Urinary bladder (tissue), 4 donors: ENCODE data around the gene FBXO36. TPM values are rescaled to one million over a fixed set of nuclear protein-coding genes. Genes with fewer than 3 reads are reported as not detected.
A peak's percentile ranks its signal among the peaks of the same experiment; 100 is the strongest.

Source experiments
- DNase-seq: peaks from one replicate; pipeline ENCODE4 v3.0.0-alpha.2; 2015; ENCODE audit errors: extremely low spot score
- H3K27ac ChIP-seq: one replicate; pipeline ENCODE4 v1.5.1; 2013; ENCODE audit warnings: low read depth, mild to moderate bottlenecking, moderate library complexity
- H3K36me3 ChIP-seq: one replicate; pipeline ENCODE4 v1.6.1; 2013; ENCODE audit warnings: mild to moderate bottlenecking, moderate library complexity; ENCODE audit not compliant: insufficient read depth
- H3K4me1 ChIP-seq: one replicate; pipeline ENCODE4 v1.6.1; 2013; ENCODE audit warnings: mild to moderate bottlenecking, moderate library complexity; ENCODE audit not compliant: insufficient read depth
- H3K4me3 ChIP-seq: one replicate; pipeline ENCODE4 v1.5.1; 2013; ENCODE audit warnings: low read depth, low read length
- WGBS: extraction: QIAGEN DNeasy Blood & Tissue Kit; methylation state at CpG from one replicate; pipeline ENCODE4 v1.1.7; 2013; 5-methylcytosine and 5-hydroxymethylcytosine counted together
- polyA plus RNA-seq: library from polyadenylated mRNA; stranded (reverse); fragments of 200-250 nt; gene quantifications from one replicate; pipeline ENCODE4 v1.2.3, GENCODE V29; 2013
- total RNA-seq: library from RNA; depleted of rRNA; stranded (reverse); fragments of >200 nt; gene quantifications from one replicate; pipeline ENCODE4 v1.2.3, GENCODE V29; 2014
- donor health status: healthy with polysubstance abuse.
- donor health status: healthy.

The FBXO36 gene
- total RNA-seq (3.2 TPM), polyA plus RNA-seq (2.3 TPM)

- DNase-seq: no peak
- under 1% methylated on average over 61 of the region's 61 CpGs for WGBS
- Histone ChIP-seq H3K4me3 (peak within 1 kb of the TSS; percentile 93), H3K4me1 (no peaks in the 10 kb centered on the region), H3K27ac (peak within 1 kb of the TSS; percentile 96), H3K36me3 (no peaks in the 10 kb centered on the region)
Measured at GRCh38 chr2:229922449-229923386, at the start of gene FBXO36. Gene FBXO36, plus strand, starts transcription at chr2:229922503. Its CDS starts 11 bp downstream, at chr2:229922514.

- no peak for DNase-seq
- Histone ChIP-seq H3K4me3 (no peak overlapping the region), H3K27ac (no peak overlapping the region), H3K36me3 (peaks cover 2% of the 10 kb centered on the region), H3K4me1 (no peaks in the 10 kb centered on the region)
- 78% methylated on average over 1 of the region's 1 CpG for WGBS
Measured at GRCh38 chr2:229873123-229873581, 49.2 kb upstream of the FBXO36 start.

GRCh38 chr2:229874647-229875046 is 47.7 kb upstream of the FBXO36 start:
- no peak for DNase-seq
- 78% methylated on average over 4 of the region's 4 CpGs for WGBS
- no peak overlapping the region for H3K4me3 ChIP-seq

GRCh38 chr2:229875549-229875948 is 46.8 kb upstream of the FBXO36 start:
- H3K27ac ChIP-seq: no peak overlapping the region
- H3K4me3 ChIP-seq: no peak overlapping the region
- peaks cover 6% of the 10 kb centered on the region for H3K36me3 ChIP-seq
- H3K4me1 ChIP-seq: no peaks in the 10 kb centered on the region
- WGBS: 87% methylated on average over 2 of the region's 2 CpGs
- DNase-seq: no peak

More at GRCh38 chr2:229874647-229875046, 47.7 kb upstream of the FBXO36 start:
- peaks cover 6% of the 10 kb centered on the region for H3K36me3 ChIP-seq
- H3K4me1 ChIP-seq: no peaks in the 10 kb centered on the region
- H3K27ac ChIP-seq: no peak overlapping the region

- 93% methylated on average over 6 of the region's 6 CpGs for WGBS
- Histone ChIP-seq H3K27ac (no peak overlapping the region), H3K36me3 (peaks cover 6% of the 10 kb centered on the region), H3K4me1 (no peaks in the 10 kb centered on the region), H3K4me3 (no peak overlapping the region)
- DNase-seq: no peak
Measured at GRCh38 chr2:229879191-229879950, 42.9 kb upstream of the FBXO36 start.

- Histone ChIP-seq H3K4me3 (no peak overlapping the region), H3K4me1 (no peaks in the 10 kb centered on the region), H3K27ac (no peak overlapping the region), H3K36me3 (peaks cover 6% of the 10 kb centered on the region)
- 84% methylated on average over 5 of the region's 5 CpGs for WGBS
- no peak for DNase-seq
Measured at GRCh38 chr2:229880892-229881586, 41.3 kb upstream of the FBXO36 start.

- H3K4me1 ChIP-seq: no peaks in the 10 kb centered on the region
- 85% methylated on average over 2 of the region's 2 CpGs for WGBS
- H3K27ac ChIP-seq: no peak overlapping the region
- no peak for DNase-seq
- no peak overlapping the region for H3K4me3 ChIP-seq
- peaks cover 6% of the 10 kb centered on the region for H3K36me3 ChIP-seq
Measured at GRCh38 chr2:229882583-229882982, 39.7 kb upstream of the FBXO36 start.

- 87% methylated on average over 5 of the region's 5 CpGs for WGBS
- no peaks in the 10 kb centered on the region for H3K4me1 ChIP-seq
Measured at GRCh38 chr2:229884775-229885699, 37.3 kb upstream of the FBXO36 start.

GRCh38 chr2:229887441-229887840 is 34.9 kb upstream of the FBXO36 start:
- no peak for DNase-seq
- no peaks in the 10 kb centered on the region for H3K36me3 ChIP-seq
- 71% methylated on average over 1 of the region's 1 CpG for WGBS
- no peak overlapping the region for H3K4me3 ChIP-seq
- no peak overlapping the region for H3K27ac ChIP-seq
- no peaks in the 10 kb centered on the region for H3K4me1 ChIP-seq

More at GRCh38 chr2:229884775-229885699, 37.3 kb upstream of the FBXO36 start:
- Histone ChIP-seq H3K27ac (no peak overlapping the region), H3K36me3 (no peaks in the 10 kb centered on the region), H3K4me3 (no peak overlapping the region)
- DNase-seq: no peak

GRCh38 chr2:229888031-229888430 is 34.3 kb upstream of the FBXO36 start:
- Histone ChIP-seq H3K4me3 (no peak overlapping the region), H3K36me3 (no peaks in the 10 kb centered on the region), H3K27ac (no peak overlapping the region), H3K4me1 (no peaks in the 10 kb centered on the region)
- DNase-seq: no peak
- 97% methylated on average over 1 of the region's 1 CpG for WGBS

- Histone ChIP-seq H3K36me3 (no peaks in the 10 kb centered on the region), H3K4me3 (no peak overlapping the region), H3K27ac (no peak overlapping the region), H3K4me1 (no peaks in the 10 kb centered on the region)
- DNase-seq: no peak
- over 99% methylated on average over 2 of the region's 2 CpGs for WGBS
Measured at GRCh38 chr2:229889023-229889422, 33.3 kb upstream of the FBXO36 start.

- Histone ChIP-seq H3K4me1 (peaks cover 1% of the 10 kb centered on the region), H3K36me3 (no peaks in the 10 kb centered on the region), H3K4me3 (no peak overlapping the region), H3K27ac (no peak overlapping the region)
- WGBS: 64% methylated on average over 1 of the region's 1 CpG
- no peak for DNase-seq
Measured at GRCh38 chr2:229896857-229897256, 25.4 kb upstream of the FBXO36 start.
